SW 1271 (cell line): ENCODE results near the gene MAEL.

ENCODE experiments used
- DNase-seq, 2 experiments: peaks; one replicate each; lab custom pipeline; 2025; lab: John Stamatoyannopoulos, UW

MAEL gene

DNA sequence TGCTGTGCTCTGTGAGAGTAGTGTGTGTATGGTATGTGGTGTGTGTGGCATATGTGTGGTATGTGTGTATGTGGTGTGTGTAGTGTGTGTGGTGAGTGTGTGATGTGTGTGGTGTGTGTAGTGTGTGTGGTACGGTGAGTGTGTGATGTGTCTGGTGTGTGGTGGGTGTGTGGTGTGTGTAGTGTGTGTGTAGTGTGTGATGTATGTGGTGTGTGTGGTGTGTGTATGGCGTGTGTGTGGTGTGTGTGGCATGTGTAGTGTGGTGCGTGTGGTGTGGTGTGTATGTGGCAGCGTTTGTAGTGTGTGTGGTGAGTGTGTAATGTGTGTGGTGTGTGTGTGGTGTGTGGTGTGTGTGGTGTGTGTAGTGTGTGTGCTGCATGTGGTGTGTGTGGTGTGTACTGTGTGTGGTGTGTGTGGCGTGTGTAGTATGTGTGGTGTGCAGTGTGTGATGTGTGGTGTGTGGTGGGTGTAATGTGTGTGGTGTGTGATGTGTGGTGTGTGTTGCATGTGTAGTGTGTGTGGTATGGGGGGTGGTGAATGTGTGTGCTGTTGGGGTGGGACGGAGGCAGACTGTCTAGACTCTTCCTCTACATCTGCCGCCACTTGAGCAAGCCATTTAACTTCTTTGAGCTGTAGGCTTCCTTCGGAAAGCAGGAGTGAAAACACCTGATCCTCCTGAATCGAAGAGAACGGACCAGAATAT lies 67.6 kb downstream of the MAEL start:
- DNase-seq = no peak

DNA sequence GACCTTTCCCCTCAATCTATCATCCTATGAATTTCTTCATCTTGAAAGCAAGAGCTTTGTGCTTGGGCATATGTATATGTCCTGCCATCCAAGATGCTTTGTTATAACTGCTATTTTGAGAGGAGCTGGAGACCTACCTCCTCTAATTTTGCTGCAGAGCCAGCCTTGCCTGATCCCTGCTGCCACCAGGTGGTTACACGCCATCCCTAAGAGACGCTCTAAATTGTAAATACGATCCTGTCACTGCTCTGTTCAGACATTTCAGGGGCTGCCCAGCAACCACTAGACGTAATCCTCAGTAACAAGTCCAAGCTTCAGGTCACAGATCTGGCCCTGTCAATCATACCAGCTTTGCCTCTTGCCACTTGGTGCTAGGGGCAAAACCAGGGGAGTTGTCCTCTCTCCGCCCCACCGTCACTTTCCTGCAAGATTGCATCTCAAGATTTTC lies 68.2 kb downstream of the MAEL start:
- peak in 1 of 2 experiments; percentile 49 for DNase-seq

DNA sequence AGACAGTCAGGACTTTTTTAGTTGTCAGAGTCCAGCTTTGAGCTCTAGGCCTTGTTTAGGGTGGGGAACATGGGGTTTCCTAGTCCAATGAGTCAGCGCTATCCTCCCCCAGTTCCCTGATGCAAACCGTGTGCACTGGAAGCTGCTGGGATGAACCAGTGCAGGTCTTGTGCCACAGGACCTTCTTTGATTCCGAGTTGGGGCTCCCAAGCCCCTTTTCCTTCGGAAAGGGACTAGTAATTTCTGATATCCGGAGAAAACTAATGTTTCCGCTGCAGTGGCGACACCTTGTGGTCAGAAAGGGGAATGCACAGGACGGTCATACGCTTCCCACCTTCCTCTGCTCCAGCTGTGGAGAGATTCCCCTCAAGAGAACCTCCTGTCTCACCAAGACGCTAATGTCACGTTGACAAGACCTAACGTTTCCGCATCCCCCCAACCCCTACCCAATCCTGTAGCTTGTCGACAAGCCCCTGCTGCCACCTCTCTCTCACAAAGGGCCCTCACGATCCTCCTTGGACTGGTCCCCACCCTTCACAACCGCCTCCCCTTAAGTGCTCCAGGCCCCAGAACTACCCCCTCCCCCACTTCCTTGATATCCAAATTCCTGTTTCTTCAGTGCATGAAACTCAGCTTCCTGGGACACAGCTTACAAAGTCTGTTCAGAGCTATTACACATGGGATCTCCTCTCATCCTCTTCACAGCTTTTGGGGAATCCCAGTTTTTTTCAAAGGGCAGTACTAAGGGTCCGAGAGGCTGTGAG lies 70.1 kb downstream of the MAEL start:
- peak in 1 of 2 experiments; percentile 25 for DNase-seq

DNA sequence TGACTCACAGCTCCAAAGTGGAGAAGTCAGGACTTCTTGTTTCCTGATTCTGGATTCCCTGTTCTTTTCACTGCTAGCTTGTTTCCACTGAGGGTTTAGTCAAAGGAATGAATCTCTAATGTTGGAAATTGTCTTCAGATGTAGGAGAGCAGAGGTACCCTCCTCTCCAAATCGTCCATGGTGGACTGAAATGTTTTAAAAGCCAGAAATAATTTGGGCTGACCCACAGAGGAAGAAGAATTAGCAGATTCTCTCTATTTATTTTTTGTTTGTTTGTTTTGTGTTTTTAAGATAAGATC lies 70.7 kb downstream of the MAEL start:
- no peak for DNase-seq

DNA sequence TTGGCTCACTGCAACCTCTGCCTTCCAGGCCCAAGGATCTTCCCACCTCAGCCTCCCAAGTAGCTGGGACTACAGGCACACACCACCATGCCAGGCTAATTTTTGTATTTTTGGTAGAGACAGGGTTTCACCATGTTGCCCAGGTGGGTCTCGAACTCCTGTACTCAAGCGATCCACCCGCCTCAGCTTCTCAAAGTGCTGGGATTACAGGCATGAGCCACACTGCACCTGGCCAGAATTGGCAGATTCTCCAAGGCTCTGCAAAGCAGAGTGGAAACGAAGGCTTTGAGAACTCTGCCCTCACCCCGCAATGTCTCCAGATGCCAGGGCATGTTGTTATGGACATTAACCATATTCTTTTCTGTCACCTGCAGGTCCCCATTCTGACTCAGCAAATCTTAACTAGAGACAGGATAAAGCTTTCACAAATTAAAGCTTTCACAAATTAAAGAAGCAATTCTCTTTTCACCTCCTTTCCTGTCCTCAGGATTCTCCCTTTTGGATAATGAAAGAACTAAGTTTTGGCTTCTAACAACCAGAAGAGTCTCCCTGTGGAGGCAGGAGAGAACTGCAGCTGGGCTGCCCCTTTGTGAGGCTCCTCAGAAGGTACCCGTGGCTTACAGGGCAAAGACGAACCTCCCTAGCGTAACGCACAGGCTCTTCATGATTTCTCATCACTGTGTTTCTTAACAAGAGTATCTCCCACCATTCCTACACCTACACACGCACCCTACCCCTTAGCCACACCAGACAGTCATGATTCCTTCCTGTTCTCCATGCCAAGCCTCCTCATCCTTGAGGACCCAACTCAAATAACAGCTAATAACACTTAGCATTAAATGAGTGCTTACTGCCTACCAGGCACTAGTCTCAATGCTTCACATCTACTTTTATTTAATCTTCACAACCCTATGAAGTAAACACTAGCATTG lies 71.3 kb downstream of the MAEL start:
- DNase-seq = no peak

DNA sequence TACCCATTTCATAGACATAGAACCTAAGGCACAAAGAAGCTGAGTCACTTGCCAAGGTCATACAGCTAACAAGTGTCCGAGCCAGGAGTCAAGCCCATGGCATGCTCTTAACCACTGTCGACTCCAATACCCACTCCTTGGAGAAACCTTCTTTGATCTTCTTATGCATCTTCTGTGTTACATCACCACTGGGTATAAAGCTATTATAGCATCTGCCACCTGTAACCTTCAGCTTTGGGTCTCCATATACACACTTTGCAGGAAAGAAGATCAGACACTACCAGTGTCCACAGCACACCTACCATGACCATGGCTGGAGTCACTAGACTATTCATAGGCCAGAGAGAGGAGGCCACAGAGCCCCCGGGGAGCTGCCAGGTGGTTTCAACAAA lies 72.0 kb downstream of the MAEL start:
- DNase-seq = no peak

DNA sequence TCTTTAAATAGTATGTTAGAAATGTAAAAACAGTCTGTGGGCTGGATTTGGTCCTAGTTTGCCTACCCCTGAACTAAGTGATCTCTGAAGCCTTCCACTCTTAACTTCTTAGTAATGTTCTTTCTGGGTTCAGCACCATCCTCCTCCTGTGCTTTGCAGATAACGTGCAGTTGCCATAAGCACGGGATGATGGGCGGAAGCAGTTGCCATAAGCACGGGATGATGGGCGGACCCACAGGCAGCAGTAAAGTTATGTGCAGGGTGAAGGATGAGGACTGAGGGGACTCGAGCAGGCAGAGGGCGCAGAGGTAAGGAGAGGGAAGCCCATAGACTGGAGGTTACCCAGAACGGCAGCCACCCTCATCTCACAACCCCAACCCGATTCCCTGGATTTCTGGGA lies 75.5 kb downstream of the MAEL start:
- no peak for DNase-seq

DNA sequence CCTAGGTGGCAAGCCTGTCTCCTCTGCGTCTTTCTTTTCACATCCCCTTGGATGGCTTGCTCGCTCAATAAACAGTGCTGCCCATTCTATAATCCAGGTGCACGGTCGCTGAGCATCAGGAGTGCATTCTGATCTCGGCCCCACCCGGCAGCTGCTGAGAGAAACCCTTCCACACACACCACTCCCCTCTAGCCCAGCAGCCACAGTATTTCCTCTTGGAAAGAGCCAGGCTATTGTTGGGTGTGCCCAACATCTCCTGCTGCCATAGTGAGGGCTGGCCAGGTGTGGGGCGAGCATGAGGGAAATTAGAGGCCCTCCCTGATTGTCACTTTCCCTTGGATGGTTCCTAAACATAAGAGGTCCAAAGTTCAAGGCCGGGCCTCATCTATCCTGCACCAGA lies 76.4 kb downstream of the MAEL start:
- DNase-seq = no peak

DNA sequence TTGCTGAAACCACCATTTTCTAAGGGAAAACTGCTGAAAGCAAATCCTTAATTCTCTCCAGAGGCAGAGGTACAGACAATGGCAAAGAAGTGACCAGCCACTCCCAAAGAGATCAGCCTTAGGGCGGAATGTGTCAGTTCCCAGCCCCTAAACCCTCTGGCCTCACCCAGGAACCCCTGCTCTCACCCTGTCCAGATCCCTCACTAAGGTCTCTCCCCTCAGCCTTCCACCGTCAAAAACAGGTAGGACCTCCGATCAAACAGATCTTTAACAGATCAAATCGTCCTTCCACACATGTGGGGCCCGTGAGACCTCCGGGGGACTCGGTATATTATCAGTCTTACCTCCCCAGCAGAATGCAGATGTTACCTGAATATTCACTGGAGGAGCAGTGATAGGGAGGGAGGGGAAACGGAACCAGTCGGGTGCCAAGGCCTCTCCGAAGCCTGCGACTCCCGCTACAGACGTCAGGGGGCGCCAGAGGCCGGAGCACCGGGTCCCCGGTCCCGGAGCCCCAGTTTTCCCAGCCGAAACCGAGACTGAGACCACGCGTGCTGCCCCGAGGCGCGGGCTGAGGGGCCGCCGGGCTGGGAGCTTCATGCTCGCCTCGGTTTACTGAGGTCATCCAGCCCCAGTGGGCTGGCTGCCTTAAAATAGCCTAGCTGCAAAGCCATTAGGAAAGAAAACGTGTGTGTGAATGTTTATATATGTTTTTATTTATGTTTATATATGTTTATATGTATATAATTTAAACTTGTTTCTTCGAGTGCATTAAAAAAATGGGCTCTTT lies 77.4 kb downstream of the MAEL start:
- DNase-seq = peak in 1 of 2 experiments; percentile 25

DNA sequence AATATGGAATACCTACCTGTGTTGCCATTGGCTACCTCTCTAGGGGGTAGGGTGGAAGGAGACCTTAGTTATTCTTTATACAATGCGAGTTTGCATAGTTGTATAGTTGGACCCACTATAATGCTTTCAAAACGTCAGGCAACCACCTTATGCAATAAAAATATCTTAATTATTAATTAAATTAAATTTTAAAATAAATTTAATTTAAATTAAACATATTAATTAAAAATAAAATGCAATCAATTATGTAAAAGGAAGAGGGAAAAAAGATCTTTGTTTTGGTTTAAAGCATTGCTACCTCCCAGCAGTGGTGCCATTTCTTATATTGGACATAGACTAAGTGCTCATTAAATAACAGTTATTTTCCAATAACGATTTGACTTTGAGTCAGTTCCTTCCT lies 78.8 kb downstream of the MAEL start:
- no peak for DNase-seq

DNA sequence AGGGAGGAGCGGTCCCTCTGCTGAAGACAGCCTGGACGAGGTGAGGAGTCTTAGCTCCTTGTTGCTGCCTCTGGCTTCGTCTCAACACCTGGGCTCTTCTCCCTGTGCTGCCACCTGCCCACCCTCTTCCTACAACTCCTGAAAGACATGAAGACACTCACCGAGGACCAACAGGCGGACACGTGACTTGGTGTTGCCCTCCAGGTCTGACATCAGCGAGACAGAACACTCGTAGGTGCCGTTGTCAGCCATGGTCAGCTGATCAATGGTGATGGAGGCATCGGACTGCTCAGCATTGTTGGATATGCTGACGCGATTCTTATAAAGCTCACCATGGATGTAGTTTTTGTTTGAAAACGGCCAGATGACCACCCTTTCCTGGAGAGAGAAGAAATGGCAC lies 79.7 kb downstream of the MAEL start:
- DNase-seq = no peak

DNA sequence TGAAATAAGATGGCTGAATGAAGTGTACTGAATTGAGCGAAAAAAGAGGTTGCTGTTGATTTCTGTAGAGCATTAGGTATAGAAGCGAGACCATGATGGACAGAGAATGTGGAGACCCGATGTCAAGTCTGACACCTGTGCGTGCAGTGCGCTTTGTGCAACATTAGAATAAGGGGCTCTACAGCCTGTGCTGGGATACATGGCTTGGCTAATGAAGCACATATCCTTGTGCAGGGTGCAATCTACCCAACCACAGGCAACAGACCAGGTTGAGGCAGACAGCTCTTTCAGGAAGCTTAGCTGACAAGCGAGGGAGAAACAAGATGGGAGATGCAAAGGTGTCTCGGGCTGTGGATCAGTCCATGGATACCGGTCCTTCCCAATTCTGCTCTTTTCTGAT lies 82.2 kb downstream of the MAEL start:
- DNase-seq = no peak
